ENCODE results near the gene GNAS.

Gene GNAS

DNA sequence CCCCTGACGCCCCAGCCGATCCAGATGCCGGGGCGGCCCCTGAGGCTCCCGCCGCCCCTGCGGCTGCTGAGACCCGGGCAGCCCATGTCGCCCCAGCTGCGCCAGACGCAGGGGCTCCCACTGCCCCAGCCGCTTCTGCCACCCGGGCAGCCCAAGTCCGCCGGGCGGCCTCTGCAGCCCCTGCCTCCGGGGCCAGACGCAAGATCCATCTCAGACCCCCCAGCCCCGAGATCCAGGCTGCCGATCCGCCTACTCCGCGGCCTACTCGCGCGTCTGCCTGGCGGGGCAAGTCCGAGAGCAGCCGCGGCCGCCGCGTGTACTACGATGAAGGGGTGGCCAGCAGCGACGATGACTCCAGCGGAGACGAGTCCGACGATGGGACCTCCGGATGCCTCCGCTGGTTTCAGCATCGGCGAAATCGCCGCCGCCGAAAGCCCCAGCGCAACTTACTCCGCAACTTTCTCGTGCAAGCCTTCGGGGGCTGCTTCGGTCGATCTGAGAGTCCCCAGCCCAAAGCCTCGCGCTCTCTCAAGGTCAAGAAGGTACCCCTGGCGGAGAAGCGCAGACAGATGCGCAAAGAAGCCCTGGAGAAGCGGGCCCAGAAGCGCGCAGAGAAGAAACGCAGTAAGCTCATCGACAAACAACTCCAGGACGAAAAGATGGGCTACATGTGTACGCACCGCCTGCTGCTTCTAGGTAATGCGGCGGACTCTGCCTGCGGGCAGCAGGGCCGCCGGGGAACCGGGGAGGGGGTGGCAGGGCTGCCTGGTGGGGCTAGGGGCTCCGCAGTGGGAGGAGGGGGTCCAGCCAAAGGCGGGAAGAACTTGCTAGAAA, 2.3 kb downstream of the GNAS start:
- DNase-seq: no peak

DNA sequence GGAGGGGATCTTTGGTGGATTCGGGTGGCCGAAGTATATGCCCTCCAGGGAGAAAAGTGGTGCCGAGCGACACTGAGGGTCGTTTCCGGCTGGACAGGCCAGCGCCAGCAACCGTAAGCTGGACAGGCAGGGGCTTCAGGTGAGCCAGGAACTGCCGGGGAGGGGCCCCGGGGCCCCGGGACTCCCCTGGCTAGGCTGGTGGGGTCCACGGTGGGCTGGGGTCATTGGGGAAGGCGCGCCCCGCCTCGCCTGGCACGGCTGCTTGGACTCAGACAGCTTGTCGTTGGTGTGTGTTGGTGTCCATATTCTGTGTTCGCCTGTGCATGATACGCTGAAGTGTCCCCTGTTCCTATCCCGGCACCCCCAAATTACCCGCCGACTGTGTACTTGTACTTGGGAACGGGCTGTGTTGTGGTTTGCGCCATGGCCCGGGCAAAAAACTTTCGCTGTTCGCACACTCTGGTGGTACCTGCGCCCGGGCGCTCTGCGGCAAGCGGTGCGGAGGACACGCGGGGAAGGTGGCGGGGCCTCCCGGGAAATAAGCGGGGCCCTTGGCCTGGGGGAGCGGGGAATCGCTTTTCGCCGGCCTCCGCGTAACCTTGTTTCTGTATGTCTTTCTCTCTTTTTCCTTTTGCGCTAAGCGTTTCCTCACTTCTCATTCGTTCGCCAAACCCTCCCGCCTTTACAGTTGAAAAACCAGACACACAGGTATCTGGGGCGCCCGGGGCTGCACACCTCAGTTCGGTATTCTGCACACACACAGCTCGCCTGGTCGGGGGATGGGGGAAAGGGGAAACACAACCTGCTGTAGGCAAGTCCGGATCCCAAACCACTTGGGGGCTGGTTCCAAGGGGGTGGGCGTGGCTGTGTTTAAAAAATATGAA, 3.2 kb downstream of the GNAS start:
- no peak for DNase-seq

DNA sequence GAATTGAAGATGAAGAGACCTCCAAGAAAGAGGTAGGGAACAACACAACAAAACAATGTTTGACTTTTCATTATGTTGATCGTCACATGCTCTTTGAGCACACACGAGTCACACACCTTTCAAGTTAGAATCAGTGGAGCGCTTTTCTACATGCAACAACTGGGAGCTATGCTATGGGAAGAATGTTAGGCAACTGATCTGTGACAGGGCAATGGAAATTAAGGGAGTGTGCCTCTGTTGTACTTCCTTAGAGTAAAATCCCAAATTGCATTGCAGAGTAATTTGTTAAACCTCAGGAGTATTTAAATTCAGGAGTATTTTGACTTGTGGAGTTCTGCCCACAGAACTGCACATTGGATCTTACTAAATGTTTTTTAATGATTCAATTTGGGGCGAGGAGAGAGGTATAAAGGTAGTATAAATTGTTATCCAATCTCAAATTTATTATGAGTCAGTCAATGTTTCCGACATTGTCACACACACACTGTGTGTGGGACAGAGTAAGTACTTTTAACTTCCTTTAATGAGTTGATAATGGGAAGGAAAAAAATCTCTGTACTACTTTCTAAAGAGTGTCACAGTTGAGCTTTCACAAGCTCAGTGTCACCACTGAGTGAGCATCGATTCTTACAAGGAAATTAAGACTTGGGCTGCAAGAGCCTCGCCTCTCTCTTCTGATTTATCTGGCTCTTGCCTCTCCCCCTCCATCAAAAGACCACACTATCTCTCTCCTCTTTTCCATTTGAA, 10.7 kb downstream of the GNAS start:
- no peak for DNase-seq

- DNase-seq: no peak
These were observed 11.8 kb downstream of the GNAS start for GRCh38 chr20:58864346-58864745.

DNA sequence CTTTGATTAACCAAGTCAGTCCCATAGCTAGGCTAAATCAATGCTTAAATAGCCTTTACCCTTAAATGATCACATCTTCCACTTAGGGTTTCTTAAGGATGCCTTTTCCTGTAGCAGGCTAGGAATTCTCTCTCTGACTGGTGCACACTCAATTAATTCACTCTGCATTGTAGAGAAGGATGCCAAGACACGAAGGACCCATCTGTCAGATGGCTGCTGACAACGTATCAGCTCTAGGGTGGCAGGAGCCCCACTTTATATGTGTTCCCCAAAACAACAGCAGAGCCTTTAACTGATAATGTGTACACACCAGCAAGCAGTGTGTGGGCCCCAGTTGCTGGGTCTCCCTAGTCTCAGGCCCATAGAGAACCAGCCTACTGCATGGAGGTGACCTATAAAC, 13.3 kb downstream of the GNAS start:
- no peak for DNase-seq

DNA sequence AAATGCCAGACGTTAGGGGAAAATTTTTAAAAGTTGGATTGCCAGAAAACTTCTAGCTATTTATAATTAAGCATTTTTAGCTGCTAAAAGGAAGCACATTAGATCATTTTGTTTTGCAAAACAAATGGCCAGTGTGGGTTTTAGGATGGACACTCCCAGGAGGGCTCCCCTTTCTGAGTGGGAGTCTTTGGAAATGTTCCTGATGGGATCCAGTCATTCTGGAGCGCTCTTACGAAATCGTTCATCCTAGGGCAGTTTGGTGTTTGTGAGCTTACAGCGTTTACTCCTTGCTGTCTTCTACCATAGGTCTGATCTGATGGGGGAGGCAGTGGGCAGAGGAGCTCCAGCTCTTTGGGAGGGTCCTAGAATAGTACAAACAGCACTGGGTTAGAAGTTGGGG, 14.7 kb downstream of the GNAS start:
- no peak for DNase-seq

- DNase-seq: peak; percentile 56
These were observed 16.3 kb downstream of the GNAS start for GRCh38 chr20:58868795-58869194.

GRCh38 chr20:58869662-58870227, 17.2 kb downstream of the GNAS start:
- no peak for DNase-seq

GRCh38 chr20:58870293-58871014, 17.9 kb downstream of the GNAS start:
- DNase-seq: peak; percentile 82

- no peak for DNase-seq
These were observed 19.1 kb downstream of the GNAS start for GRCh38 chr20:58871533-58872102.

DNA sequence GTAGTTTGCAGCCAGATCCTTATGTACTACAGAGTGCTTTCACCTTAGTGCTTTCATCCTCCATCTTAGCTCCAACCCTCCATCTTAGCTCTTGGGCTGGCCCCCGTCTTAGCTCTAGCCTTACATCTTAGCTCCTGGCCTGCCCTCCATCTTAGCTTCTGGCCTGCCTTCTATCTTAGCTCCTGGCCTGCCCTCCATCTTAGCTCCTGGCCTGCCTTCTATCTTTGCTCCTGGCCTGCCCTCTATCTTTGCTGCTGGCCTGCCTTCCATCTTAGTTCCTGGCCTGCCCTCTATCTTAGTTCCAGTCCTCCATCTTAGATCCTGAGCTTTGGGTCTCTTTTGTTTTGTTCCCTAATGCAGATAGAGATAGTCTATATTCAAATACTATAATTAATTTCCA, 22.0 kb downstream of the GNAS start:
- no peak for DNase-seq

- no peak for DNase-seq
These were observed 22.6 kb downstream of the GNAS start for GRCh38 chr20:58875111-58875510.

DNA sequence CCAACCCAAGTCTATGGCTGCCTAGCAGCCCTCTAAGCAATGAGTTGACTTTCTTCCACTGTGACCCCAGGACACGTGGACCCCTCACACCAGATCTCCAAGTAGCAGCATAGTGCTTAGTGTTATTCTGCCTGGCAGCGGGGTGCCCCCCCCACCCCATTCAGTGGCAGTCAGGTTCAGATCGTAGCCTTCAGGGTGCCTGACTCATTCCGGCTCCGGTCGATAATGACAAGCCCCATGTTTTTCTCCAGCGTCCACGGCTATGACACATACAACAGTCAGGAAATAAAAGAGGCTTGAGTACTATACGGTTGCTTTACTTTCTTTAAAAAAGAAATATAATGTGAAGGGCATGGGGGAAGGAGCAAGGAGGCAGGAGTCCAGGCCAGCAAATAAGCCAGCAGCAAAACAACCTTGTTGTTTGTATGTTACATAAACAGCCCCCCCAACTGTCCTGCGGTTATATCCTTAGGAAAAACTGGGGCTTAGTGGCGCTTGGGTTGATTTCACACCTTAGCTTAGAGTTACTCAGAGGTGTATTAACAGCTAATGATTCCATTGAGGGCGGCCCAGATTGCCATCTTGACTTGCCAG, 23.1 kb downstream of the GNAS start:
- no peak for DNase-seq

DNA sequence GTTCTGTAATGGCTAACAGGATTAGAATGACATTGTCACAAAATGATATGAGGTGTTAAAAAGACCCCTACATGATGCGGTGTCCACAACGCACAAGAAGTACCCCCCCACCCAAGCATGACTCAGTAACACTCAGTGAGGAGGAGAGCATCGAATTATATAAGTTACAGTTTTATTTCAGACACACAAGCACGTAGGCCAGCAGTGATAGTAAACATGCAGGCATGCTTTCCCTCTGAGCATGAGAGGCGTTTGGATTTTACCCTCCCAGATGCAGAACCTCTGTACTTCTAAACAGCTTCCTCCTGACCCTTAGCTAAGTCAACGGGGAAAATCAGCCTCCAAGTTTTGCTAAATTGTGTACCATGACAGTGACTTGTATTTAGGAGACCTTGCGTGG, 23.9 kb downstream of the GNAS start:
- DNase-seq: no peak

GRCh38 chr20:58877050-58877975, 24.8 kb downstream of the GNAS start:
- DNase-seq: no peak

- no peak for DNase-seq
These were observed 25.5 kb downstream of the GNAS start for GRCh38 chr20:58877976-58878360.

DNA sequence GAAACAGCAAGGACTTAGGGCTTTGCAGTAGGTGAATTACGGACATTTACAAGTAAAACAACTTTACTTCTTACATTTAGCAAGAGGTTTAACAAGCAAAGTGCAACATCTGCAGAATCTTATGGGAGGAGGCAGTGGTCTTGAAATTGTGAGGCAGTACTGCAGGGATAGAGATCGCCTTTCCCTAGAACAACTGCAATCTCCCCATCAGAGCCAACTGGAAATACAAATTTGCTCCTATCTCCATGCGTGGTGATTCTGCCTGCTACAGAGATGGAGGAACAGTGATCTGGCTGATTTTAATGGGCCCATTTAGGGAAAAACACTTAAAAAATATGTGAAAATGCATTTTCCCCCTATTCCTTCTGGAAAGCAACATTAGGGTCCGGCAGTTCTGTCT, 25.9 kb downstream of the GNAS start:
- DNase-seq: no peak

DNA sequence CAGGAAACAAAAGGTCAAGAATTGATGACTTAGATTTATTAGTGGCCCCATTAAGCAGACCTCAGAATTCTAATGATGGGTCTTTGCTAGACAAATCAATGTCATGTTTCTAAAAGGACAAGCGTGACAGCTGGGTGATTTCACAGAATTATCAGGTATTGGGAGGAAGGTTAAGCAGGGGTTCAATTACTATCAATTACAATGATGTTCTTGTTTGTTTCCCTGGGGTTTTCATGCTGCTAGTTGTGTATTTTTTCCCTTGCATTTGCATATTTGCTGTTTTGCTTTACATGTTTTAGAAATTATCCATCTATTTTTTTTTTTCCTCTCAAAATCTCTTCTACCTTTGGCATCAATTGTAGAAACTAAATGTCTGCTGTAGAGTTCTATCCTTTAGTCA, 27.9 kb downstream of the GNAS start:
- DNase-seq: no peak

DNA sequence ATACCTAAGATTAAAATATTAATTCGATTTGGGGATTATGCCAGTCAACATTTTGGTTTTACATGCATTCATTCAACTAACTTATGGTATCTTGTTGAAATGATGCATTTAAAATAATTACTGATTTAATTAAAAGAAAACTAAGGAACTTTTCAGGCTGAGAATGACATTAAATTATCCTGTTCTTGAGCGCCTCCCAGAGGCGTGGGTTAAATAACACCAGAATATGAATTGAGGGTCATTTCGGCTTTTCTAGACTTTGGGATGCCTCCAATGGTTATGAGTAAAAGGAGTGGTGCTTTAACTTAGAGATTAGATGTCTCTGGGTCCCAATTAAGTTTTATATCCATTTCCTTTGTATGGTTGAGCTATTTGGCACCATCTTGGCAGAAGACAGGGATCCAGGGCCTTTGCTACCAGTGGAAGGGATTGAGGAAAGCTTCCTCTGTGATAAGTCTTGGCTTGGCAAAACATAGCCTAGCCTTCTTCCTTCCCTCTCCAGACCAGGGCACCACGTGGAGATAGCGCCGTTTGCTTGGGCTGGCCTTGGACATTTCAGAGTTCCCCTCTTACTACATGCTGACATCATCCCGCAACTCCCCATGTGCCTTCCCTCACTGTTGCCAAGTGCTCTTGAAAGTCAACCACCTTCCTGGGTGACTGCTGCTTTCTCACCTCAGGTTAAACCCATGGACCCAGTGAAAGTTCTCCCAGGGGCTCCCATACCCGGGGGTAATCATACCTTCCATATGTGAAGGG, 28.7 kb downstream of the GNAS start:
- DNase-seq: no peak

- no peak for DNase-seq
These were observed 30.2 kb downstream of the GNAS start for GRCh38 chr20:58882704-58883089.

Measured in right hindlimb (tissue), 1 donor.